GM19452 (cell line): Measurements from ENCODE around the gene SLC66A3.
"Not testable (repeated sequence)": the region's sequence is repeated elsewhere in the genome, so short reads cannot be mapped to it uniquely, and the experiment has no call there.

Source experiments
- ATAC-seq: cut with Tn5 transposase; IDR thresholded peaks from one replicate; pipeline ENCODE4 v1.9.1; 2021; ENCODE audit not compliant: unreplicated experiment

Gene SLC66A3

DNA sequence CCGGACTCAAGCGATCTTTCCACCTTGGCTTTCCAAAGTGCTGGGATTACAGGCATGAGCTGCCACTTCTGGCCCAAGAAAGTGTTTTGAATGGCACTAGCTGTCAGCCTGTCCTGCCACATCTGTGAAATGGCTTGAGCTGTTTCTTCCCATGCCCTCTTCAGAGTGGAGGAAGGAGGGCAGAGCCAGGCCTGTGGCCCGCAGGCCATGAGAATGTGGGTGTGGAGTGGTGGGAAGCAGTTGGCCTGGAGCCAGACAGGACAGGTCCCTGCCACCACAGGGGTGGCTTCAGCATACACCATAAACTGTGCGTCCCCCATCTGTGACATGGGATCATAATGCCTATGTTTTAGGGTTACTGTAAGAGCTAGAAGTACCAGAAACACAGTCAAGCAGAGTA lies 6.5 kb downstream of the SLC66A3 start:
- no peak for ATAC-seq

- no peak for ATAC-seq
Measured at GRCh38 chr2:11163439-11164317, 8.4 kb downstream of the SLC66A3 start.

GRCh38 chr2:11165046-11165445 lies 9.8 kb downstream of the SLC66A3 start:
- ATAC-seq = not testable (repeated sequence)

DNA sequence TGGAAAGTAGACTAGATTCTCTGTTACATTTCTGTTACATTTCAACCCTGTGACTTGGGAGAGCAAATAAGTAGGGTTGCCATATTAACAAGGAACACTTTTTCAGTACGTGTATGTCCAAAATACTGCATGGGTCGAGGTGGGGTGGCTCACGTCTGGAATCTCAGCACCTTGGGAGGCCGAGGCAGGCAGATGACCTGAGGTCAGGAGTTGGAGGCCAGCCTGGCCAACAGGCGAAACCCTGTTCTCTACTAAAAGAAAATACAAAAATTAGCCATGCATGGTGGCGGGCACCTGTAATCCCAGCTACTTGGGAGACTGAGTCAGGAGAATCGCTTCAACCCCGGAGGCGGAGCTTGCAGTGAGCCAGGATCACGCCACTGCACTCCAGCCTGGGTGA lies 11.2 kb downstream of the SLC66A3 start:
- no peak for ATAC-seq

DNA sequence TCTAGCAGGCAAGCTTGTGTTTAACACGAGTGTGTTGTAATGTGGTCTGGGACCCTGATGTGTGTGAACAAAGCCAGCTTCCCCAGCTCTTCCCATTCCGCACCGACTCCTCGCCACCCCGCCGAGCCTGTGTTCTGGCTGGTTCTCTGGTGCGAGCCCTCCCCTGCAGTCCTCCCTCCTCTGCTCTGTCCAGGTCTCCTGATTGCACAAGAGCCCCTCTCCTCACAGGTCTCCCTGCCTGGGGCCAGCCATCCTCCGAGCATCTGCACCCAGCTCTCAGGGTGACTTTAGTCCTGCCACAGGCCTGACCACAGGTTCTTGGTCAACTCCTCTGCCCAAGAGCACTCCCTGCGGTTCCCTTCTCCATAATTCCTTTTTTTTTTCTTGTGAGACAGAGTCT lies 13.2 kb downstream of the SLC66A3 start:
- no peak for ATAC-seq

- ATAC-seq = no peak
Measured at GRCh38 chr2:11169333-11169732, 14.1 kb downstream of the SLC66A3 start.

DNA sequence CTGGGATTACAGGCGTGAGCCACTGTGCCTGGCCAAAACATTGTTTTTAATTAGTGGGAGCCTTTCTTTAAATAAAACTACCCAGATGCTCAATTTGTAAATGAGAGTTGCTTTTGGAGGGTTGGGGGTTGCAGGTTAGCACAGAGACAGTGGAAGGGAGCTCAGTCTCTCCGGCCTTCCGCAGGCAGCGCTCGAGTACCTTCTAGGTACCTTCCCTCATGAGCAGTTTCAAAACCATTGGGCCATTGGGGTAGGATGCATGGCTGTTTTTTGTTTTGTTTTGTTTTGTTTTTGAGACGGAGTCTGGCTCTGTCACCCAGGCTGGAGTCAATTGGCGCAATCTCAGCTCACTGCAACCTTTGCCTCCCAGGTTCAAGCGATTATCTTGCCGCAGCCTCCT lies 19.0 kb downstream of the SLC66A3 start:
- ATAC-seq = no peak

DNA sequence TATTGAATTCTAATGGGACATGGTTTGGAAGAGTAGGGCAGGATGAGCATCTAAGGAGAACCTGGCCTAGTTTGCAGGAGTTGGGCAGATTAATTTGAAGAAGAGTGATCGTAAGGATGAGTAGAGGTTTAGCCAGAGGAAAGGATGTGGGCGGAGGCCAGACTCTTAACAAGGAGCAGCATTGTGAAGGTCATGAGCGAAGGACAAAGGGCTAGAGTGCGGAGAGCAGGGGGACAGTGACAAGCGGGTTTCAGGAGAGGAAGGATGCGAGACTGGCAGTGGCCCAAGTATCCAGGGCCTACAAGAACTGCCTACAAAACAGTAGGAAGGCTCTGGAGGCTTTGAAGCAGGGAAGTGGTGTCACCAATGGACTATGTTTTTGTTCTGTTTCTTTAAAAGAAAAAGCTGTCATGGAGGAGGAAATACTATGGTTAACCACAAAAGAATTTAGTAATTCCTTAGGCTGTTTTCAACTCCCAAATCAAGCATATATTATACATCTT lies 20.1 kb downstream of the SLC66A3 start:
- ATAC-seq = no peak

GRCh38 chr2:11177871-11178690 lies 22.8 kb downstream of the SLC66A3 start:
- ATAC-seq = no peak

- ATAC-seq = no peak
Measured at GRCh38 chr2:11179196-11179595, 23.9 kb downstream of the SLC66A3 start.

- no peak for ATAC-seq
Measured at GRCh38 chr2:11179899-11180298, 24.6 kb downstream of the SLC66A3 start.

DNA sequence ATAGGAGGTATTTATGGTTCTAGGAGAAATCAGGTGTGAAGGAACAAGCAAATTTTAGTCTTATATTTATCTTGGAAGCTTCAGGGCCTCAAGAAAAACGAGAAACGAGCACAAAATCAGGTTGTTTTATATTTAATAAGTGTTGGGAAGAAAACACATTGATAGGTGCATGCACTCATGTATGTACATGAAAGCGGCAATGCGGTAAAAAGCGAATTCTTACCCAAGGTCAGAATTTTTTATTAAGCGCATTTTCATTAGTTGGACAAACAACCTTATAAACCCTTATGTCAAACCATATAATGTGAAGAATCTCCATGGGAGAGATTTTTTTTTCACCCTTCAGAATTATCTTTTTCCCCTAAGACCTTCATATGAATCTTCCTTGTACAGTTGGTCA lies 25.4 kb downstream of the SLC66A3 start:
- ATAC-seq = no peak

GRCh38 chr2:11182951-11183350 lies 27.7 kb downstream of the SLC66A3 start:
- no peak for ATAC-seq

DNA sequence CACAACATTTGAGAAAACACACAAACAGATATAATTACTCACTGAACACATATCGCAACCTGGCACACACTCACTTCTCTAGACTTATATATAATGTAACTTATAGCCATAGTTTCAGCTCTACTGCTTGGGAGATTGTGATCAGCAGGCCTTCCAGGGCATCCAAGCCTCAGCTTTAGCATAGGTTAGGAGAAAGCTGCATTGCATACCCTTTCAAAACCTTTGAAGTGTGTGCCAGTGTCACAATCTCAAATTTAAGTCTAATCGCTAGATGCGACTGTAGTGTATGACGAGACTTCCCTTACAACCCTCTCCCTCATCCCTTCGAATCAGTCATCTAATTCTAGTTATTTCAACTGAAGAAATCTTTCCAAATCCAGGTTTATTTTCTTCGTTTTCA lies 30.9 kb downstream of the SLC66A3 start:
- no peak for ATAC-seq

- no peak for ATAC-seq
Measured at GRCh38 chr2:11187083-11187619, 31.9 kb downstream of the SLC66A3 start.

DNA sequence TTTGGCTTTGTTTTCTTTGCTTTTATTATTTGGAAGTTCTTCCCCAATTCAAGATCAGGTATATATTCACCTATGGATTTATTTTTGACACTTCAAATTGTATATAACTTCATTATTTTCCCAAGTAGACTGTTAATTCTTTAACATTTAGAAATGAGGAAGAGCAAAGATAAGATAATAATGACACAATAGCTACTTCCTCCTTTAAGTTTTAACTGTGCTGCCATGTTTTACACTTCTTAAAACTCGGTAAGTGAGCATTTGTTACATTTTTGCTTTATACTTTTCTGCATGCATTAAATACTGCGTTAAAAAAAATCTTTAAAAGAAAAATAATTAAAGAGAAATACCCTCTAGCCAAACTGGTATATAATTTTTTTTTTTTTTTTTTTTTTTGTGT lies 32.5 kb downstream of the SLC66A3 start:
- ATAC-seq = no peak

DNA sequence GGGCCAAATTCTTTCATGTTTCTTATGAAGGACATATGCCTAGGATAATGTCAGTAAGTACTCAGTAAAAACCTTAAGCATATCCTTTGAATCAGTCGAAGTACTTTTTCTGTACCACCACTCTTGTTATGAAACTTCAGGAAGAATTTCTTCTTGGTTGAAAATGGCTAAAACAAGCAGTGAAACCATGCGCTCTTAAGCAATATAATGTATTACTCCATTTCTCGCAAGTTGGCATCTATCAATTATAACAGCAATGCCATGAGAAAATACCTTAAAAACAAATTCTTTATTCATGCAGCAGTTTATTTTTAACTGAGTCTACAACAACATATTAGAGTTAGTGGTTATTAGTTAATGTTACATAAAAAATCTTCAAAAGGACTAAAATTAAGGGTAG lies 41.0 kb downstream of the SLC66A3 start:
- no peak for ATAC-seq

- ATAC-seq = no peak
Measured at GRCh38 chr2:11200651-11201050, 45.4 kb downstream of the SLC66A3 start.

- no peak for ATAC-seq
Measured at GRCh38 chr2:11201969-11202368, 46.7 kb downstream of the SLC66A3 start.

DNA sequence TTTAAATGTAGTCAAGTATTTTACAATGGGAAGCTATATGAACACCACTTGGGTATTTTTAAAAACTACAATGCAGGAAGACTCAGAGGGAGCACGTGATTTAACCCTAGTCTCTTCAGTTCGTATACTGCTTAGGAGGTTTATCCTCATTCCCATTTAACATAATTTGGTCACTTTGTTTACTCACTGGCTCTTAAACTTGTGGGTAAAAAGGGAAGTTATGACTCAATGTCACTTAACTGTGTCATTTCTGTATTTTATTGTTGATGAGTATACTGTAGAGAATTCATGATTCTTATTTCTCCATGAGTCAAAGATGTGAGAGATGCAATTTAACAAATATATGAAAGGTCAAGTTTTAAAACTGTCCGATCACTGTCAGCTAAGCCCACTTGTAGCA lies 48.2 kb downstream of the SLC66A3 start:
- peak; percentile 61 for ATAC-seq

- ATAC-seq = no peak
Measured at GRCh38 chr2:11208083-11208482, 52.8 kb downstream of the SLC66A3 start.

DNA sequence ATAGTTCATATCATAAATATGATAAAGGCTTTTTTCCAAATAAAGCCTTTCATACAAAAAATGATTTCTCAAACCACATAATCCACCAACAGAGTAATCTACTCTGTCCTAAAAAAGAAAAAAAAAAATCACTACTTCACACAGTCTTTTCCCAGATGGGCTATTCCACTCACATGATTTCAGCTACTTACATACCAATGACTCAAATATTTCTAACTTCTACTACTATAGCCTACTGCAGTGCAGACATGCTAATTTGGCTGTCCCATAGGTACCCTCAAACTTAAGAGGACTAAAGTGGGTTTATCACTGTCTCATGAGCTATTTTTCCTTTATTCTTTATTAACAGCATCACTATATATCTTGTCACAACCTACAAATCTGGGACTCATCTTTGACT lies 57.4 kb downstream of the SLC66A3 start:
- no peak for ATAC-seq
